ENCODE data around the gene GRIP2.

GRIP2 gene

DNA sequence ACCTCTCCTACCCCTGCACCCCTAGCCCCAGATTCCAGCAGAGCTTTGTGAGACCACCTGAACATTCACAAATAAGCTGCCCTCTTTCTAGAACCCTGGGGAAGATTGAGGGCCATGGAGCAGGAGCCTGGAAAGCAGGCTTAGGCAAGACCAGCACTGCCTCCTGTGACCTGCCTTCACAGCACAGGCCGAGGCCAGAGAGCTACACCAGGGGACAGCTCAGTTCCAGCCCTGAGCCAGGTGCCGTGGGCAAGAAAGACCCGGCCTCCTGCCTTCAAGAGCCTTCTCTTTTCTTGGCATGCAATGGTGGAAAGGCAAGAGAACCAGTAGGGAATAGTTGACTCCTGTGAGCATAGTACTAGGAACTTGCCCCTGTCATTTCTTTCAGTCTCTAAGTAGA, 89.6 kb downstream of the GRIP2 start:
- DNase-seq: no peak

DNA sequence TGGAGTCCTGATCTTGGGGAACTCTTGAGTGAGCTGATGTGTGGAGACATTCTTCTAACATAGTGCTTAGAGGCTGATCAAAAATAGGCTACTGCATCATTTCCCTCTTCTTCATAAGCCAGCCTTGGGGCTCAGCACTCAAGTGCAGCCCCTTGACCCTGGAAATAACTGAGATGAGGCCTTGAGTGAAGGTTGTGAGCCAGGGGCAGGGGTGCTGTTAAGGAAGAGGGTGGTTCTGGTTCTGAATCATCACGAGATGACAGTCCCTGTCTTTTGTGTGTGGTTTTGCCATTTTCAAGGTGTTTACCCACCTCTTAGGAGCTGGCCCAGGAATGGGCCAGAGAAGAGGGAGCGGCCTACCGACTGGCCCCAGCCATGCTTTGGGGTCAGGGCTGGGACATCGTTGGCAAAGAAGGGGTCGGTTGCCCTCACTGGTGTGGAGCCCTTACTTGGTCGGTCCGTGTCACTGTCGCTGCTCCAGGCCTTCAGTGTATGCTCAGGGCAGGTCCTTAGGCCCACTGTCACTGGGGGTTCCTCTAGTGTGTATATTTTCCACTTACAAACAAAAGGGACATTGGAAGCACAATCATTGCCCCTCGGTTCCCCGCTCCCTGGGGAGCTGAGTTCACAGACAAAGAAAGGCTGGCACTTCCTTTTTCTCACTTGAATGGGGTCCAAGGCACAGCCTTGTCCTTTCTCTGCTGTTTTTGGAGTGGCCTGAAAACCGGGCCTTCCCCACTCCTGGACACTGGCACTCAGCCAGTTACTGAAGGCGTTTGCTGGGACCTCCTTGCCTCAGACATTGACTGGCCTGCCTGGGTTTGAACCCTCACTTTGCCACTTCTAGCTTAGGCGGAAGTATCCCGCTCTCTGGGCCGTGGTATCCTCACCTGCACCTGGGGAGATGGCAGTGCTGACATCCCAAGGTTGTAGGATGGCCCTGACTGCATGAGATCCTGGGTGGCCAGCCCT, 91.1 kb downstream of the GRIP2 start:
- DNase-seq: no peak

DNA sequence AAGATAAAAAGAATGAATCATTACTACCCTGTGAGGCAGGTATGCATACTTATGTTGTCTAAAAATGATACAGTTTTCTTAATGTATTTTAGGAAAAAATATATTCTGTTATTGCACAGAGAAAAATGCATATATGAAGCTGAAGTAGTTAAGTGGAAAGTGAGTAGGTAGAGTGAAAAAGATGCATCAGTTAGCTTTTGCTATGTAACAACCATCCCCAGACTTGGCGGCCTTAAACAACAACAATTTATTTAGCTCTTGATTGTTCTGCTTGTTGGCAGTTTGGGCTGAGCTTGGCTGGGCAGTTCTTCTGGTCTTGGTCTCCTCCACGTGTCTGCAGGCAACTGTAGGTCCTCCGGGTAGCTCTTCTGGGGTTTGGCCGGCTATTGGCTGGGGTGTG, 92.1 kb downstream of the GRIP2 start:
- no peak for DNase-seq

DNA sequence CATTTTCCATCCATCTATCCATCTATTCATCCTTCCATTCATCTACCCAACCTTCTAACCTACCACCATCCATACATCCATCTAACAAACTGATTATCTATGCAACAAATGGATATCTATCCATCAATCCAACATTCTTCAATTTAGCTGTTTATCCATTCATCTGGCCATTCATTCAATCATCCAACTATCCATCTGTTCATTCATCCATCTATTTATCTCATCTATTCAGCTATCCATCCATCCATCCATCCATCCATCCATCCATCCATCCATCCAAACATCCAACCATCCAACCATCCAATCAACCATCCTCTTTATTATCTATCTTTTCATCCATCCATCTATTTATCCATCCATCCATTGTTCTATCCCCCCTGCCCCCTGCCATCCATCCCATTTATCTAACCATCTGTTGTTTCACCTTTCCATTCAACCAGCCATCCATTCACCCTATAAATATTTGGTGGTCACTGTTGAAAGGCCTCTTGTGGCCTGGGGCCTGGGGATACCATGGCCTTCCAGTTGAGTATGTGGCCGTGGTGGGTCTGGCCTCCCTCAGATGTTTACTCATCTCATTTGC, 93.1 kb downstream of the GRIP2 start:
- DNase-seq: no peak

DNA sequence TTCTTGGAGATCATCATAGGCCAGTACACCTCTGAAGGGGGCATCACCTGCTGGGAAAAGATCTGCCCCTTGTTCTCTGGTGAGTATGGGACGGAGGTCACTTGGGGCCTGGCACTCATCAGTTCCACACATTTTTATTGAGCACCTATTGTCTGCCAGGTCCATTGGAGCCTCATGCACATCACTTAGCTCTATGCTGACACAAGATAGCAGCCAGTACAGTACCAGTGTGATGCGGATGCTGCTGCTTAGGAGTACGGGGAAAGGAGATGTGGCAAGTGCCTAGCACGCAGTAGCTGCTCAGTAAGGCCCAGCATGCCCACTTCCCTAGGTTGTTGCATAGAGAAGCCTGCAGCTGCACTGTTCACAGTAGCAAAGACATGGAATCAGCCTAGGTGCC, 94.4 kb downstream of the GRIP2 start:
- DNase-seq: no peak

DNA sequence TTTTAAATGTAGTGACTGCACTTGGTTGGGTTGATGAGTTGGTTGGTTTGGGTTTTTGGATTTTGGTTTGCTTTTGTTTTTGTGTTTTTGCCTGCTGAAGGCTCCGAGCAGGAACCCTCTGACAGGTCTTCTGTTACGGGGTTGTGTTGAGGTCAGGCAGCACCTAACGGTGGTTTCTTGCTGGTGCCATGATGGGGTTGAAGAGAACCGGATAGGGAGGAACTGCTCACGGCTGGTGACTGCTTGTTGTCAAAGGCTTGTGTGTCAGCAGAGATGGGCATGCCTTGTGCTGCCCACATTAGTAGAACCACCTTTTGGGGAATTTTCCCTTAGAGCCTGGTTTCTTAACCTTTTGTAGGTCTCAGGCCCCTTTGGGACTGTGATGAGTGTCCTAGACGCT, 95.8 kb downstream of the GRIP2 start:
- no peak for DNase-seq

DNA sequence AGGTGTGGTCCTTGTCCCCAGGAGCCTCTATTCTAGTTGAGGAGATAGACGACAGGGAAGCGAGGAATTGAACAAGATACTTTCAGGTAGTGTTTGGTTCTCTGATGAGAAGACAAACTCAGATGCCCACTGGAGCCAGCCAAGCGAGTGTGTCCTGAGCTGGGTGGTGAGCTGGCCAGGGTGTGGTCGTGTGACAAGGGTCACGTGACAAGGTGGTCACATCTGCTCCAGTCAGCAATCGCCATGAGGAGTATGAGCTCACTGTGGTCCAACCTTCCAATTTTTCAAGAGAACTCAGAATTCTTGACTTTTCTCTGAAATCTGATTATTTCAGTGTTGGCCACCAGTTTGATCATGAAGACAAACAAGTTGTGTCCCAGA, 98.2 kb downstream of the GRIP2 start:
- DNase-seq: no peak

DNA sequence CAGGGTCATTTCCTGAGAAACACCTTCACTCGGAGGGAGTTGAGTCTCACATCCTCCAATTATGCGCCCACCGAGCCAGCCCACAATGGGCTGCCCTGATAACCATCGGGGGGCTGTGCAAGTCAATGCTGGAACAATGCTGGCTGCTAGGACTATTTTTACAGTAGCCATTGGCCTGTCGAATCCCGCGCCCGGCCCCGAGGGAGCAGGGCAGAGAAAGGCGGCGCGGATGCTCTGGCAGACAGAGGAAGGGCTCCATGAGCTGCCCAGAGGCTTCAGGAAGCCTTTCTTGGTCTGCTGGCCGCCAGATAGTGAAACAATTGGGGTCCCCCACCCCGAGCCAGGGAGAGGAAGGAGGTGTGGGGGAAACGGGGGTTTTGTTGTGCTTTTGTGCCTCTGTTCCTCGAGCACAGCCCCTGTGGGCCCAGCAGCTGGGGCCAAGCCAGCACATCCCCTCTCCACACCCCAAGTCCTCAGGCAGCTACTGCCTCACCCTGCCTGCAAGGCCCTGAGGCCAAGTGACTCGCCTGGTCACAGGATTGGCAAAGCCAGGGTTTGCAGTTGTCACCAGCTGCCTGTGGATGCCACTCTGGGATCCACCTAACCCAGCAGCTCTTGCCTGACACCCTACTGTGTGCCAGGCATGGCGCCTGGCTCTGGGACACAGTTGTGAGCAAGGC, 98.8 kb downstream of the GRIP2 start:
- no peak for DNase-seq

DNA sequence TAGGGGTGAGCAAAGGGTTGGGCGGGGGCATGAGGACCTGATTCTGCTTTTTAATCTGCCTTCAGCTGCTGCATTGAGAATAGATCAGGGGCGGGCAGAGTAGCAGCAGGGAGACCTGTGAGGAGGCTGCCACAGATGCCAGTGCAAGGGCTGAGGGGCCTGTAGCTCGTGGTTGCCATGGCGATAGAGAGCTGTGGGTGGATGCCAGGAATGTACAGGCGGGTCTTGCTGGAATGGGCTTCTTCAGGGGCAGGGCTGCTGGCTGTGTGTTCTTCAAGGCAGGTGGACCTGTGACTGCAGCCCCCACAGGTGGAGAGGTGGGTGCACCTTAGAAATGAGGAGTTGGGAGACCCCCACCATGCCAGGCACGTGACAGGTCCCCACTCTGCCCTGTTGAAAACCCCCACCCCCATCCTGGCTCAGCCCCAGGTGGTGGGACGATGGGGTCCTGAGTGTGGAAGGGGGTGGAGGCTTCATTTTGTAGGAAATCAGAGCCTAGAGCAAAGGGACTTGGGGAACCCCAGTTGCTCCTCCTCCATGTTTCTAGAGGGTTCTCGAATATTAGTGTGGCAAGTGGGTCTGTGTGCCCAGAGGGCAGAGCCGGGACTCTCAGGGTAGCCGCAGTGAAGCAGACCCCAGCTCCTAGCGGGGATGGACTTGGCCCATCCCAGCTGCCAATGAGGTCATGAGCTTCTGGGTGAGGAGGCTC, 99.5 kb downstream of the GRIP2 start:
- no peak for DNase-seq

DNA sequence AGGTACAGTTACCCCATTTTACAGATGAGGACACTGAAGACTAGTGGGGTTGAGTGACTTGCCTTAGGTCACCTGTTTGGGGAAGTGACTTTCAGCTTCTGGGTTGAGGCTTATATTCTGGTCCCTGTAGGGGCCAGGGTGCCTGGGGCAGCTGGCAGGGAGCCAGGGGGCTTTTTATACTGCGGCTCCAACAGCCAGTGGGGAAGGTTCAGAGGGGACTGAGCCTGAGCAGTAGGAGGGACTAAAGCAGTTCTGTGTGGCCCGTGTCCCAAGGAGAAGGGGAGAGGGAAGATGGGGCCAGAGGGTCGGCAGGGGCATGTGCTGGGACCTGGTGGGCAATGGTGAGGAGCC, 100.0 kb downstream of the GRIP2 start:
- no peak for DNase-seq

DNA sequence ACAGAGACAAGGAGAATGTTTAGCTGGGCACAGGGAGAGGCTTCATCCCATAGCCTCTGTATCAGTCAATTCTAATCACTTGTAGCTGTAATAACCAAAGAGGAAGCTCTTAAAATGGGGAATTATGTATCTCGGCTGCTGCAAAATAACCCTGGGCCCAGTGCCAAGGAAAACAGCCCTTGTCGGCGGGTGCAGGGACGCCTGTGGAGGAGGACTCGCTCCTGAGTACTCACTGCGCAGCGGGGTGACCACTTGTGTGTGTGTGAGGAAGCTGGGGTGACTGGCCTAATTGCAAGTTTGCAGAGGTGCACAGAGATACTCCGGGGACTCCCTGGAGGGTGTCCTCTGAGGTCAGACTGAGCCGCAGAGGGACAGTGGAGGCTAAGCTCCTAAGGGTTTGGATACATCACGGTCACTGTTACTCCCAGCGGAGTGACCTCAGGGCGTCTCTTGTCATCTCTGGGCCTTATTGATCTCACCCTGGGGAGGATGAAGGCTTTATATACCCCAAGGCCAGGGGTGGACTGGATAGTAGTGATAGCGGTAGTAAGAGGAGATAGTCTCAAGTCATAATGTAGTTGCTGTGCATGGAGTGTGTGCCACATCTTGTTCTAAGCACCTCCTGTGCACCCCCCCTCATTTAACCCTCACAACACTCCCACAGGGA, 100.5 kb downstream of the GRIP2 start:
- DNase-seq: no peak
